Endodermal cell (in vitro differentiated cells): Measurements from ENCODE around the gene ADAMTS17. TPM values are rescaled to one million over a fixed set of nuclear protein-coding genes. Genes with fewer than 3 reads are reported as not detected.
"Not testable (repeated sequence)": the region's sequence is repeated elsewhere in the genome, so short reads cannot be mapped to it uniquely, and the experiment has no call there.

Experiments used
- DNase-seq: peaks from one replicate; pipeline ENCODE4 v3.0.0-alpha.2; 2017
- H3K27ac ChIP-seq: 2 replicates; pipeline ENCODE4 v1.5.1; 2013; ENCODE audit warnings: mild to moderate bottlenecking, low read depth, low read length, moderate library complexity
- H3K27me3 ChIP-seq: 2 replicates; pipeline ENCODE4 v1.6.1; 2013; ENCODE audit warnings: mild to moderate bottlenecking, low read length, moderate library complexity; ENCODE audit not compliant: insufficient read depth, control insufficient read depth, poor library complexity, severe bottlenecking
- H3K36me3 ChIP-seq: 2 replicates; pipeline ENCODE4 v1.7.0; 2013; ENCODE audit warnings: mild to moderate bottlenecking, low read length, moderate library complexity; ENCODE audit not compliant: control insufficient read depth, insufficient read depth
- H3K4me1 ChIP-seq: one replicate; pipeline ENCODE4 v1.7.0; 2013; ENCODE audit warnings: low read length; ENCODE audit not compliant: control insufficient read depth, insufficient read depth
- H3K4me3 ChIP-seq: 2 replicates; pipeline ENCODE4 v1.5.1; 2013; ENCODE audit warnings: mild to moderate bottlenecking, low read length, moderate library complexity
- H3K9ac ChIP-seq: 2 replicates; pipeline ENCODE4 v1.6.1; 2013; ENCODE audit warnings: mild to moderate bottlenecking, low read length, moderate library complexity; ENCODE audit not compliant: poor library complexity, severe bottlenecking; ENCODE audit errors: extremely low read depth
- H3K9me3 ChIP-seq: 2 replicates; pipeline ENCODE4 v1.6.1; 2013; ENCODE audit warnings: mild to moderate bottlenecking, low read length, moderate library complexity; ENCODE audit not compliant: control insufficient read depth
- H3K27ac Mint-ChIP-seq: 2 replicates; pipeline ENCODE4 v1.8.0; 2020; ENCODE audit warnings: mixed read lengths
- H3K27me3 Mint-ChIP-seq: 2 replicates; pipeline ENCODE4 v1.8.0; 2021; ENCODE audit warnings: mild to moderate bottlenecking, mixed read lengths; ENCODE audit not compliant: insufficient read depth
- H3K36me3 Mint-ChIP-seq: 2 replicates; pipeline ENCODE4 v1.8.0; 2020; ENCODE audit warnings: low read depth, mixed read lengths
- H3K4me1 Mint-ChIP-seq: 2 replicates; pipeline ENCODE4 v1.8.0; 2020; ENCODE audit warnings: mixed read lengths
- H3K4me3 Mint-ChIP-seq: 2 replicates; pipeline ENCODE4 v1.8.0; 2020; ENCODE audit warnings: mild to moderate bottlenecking, moderate library complexity, mixed read lengths
- H3K9me3 Mint-ChIP-seq: 2 replicates; pipeline ENCODE4 v1.8.0; 2020; ENCODE audit warnings: mild to moderate bottlenecking, mixed read lengths
- WGBS, 2 experiments: methylation state at CpG; one replicate each; pipeline versions ENCODE4 v1.1.5 to v1.1.7; 2013; ENCODE audit warnings: missing lambda C conversion rate in 2 of 2, mixed read lengths in 1 of 2; ENCODE audit not compliant: insufficient coverage in 1 of 2, insufficient read length in 1 of 2; 5-methylcytosine and 5-hydroxymethylcytosine counted together
- total RNA-seq, 2 donors: library from RNA; stranded (reverse); fragmentation: NEBNext Ultra II Directional in 1 of 2; extraction: Animal tissue kit (Norgen Biotek cat#: 25700) in 1 of 2; gene quantifications; 2 replicates in 1 of 2; 3 replicates in 1 of 2; pipeline ENCODE4 v1.2.1, GENCODE V29; 2021
- TF ChIP-seq, protein P1 (sequence below): fragments of 200-600 bp; sonication (generic); conservative IDR thresholded peaks from 2 replicates; pipeline ENCODE4 v1.5.0; 2021; ENCODE audit warnings: antibody characterized with exemption, mild to moderate bottlenecking

Gene ADAMTS17
- total RNA-seq, 2 donors from 2014 or later: 0.82 to 2.3 TPM

DNA sequence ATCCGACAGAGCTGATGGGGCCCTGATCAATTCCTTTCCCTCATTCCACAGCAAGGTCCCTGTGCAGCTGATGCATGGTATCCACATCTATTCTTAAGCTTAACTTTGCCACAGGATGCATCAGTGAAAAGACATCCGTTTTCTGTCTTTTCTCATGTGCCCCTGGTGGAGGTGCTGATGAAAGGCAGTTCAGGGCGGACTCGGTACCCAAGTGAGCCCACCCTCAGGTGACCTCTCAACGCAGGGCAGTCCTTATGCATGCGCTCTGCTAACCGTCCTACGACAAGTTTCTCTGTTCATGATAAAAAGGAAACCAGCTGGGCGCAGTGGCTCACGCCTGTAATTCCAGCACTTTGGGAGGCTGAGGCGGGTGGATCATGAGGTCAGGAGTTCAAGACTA is 251.4 kb downstream of the ADAMTS17 start:
- TF ChIP-seq, protein P1, sequence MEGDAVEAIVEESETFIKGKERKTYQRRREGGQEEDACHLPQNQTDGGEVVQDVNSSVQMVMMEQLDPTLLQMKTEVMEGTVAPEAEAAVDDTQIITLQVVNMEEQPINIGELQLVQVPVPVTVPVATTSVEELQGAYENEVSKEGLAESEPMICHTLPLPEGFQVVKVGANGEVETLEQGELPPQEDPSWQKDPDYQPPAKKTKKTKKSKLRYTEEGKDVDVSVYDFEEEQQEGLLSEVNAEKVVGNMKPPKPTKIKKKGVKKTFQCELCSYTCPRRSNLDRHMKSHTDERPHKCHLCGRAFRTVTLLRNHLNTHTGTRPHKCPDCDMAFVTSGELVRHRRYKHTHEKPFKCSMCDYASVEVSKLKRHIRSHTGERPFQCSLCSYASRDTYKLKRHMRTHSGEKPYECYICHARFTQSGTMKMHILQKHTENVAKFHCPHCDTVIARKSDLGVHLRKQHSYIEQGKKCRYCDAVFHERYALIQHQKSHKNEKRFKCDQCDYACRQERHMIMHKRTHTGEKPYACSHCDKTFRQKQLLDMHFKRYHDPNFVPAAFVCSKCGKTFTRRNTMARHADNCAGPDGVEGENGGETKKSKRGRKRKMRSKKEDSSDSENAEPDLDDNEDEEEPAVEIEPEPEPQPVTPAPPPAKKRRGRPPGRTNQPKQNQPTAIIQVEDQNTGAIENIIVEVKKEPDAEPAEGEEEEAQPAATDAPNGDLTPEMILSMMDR: peak; percentile 57
- WGBS, 2 experiments: 89 to 91% methylated on average over 10 to 11 of the region's 11 CpGs
- Histone ChIP-seq H3K36me3 (no peaks in the 10 kb centered on the region), H3K9ac (no peak overlapping the region), H3K4me3 (no peak overlapping the region), H3K27me3 (peaks cover 7% of the 10 kb centered on the region), H3K9me3 (no peaks in the 10 kb centered on the region), H3K4me1 (no peaks in the 10 kb centered on the region), H3K27ac (no peak overlapping the region)
- no peaks in the 10 kb centered on the region for H3K36me3 Mint-ChIP-seq
- H3K27me3 Mint-ChIP-seq: peaks cover 7% of the 10 kb centered on the region
- peaks cover 3% of the 10 kb centered on the region for H3K4me1 Mint-ChIP-seq
- peaks cover 3% of the 10 kb centered on the region for H3K9me3 Mint-ChIP-seq
- DNase-seq: no peak
- H3K27ac Mint-ChIP-seq: no peak overlapping the region
- H3K4me3 Mint-ChIP-seq: no peak overlapping the region

DNA sequence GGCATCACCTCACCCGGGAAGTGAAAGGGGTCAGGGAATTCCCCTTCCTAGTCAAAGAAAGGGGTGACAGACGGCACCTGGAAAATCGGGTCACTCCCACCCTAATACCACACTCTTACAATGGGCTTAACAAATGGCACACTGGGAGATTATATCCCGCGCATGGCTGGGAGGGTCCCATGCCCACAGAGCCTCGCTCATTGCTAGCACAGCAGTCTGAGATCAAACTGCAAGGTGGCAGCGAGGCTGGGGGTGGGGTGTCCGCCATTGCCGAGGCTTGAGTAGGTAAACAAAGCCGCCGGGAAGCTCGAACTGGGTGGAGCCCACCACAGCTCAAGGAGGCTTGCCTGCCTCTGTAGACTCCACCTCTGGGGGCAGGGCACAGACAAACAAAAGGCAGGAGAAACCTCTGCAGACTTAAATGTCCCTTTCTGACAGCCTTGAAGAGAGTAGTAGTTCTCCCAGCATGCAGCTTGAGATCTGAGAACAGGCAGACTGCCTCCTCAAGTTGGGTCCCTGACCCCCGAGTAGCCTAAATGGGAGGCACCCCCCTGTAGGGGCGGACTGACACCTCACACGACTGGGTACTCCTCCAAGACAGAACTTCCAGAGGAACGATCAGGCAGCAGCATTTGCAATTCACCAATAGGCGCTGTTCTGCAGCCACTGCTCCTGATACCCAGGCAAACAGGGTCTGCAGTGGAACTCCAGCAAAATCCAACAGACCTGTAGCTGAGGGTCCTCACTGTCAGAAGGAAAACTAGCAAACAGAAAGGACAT is 257.5 kb downstream of the ADAMTS17 start:
- not testable (repeated sequence) for H3K27me3 Mint-ChIP-seq, H3K9ac ChIP-seq, H3K27ac Mint-ChIP-seq, H3K27ac ChIP-seq, H3K4me1 ChIP-seq, H3K4me3 Mint-ChIP-seq, H3K27me3 ChIP-seq, H3K36me3 ChIP-seq, H3K9me3 ChIP-seq, H3K36me3 Mint-ChIP-seq, H3K4me3 ChIP-seq
- peaks cover 16% of the 10 kb centered on the region for H3K4me1 Mint-ChIP-seq
- DNase-seq: peak; percentile 41
- H3K9me3 Mint-ChIP-seq: peaks cover 17% of the 10 kb centered on the region
- 87 to 92% methylated on average over 4 to 17 of the region's 17 CpGs for WGBS, 2 experiments

DNA sequence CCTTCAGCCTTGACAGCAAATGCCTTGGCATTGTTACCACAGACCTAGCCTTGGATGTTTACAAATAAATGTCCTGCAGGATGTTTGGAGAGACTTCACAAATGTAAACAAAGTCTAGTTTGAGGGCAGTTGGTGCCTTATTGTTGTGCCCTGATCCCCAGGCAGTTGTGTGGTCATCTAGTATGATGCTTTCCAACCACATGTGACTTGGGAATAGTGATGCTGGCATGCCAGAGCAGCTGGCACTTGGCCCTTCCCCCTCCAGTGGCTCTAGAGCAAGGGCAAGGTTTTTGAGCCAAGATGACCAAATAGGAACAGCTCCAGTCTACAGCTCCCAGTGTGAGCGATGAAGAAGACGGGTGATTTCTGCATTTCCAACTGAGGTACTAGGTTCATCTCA is 258.2 kb downstream of the ADAMTS17 start:
- Mint-ChIP-seq H3K4me1 (peaks cover 16% of the 10 kb centered on the region), H3K27ac (no peak overlapping the region), H3K27me3 (peaks cover 8% of the 10 kb centered on the region), H3K36me3 (peaks cover 3% of the 10 kb centered on the region), H3K4me3 (no peak overlapping the region), H3K9me3 (peaks cover 17% of the 10 kb centered on the region)
- Histone ChIP-seq H3K27me3 (no peaks in the 10 kb centered on the region), H3K4me3 (no peak overlapping the region), H3K4me1 (no peaks in the 10 kb centered on the region), H3K36me3 (no peaks in the 10 kb centered on the region), H3K27ac (no peak overlapping the region), H3K9me3 (no peaks in the 10 kb centered on the region), H3K9ac (no peak overlapping the region)
- WGBS, 2 experiments: 86 to 93% methylated on average over 2 of the region's 2 CpGs
- TF ChIP-seq, protein P1: no peak
- DNase-seq: no peak
